ENCODE data around the gene MYZAP.

GRCh38 chr15:57639306-57639705 is 47.6 kb downstream of the MYZAP start:
- TF ChIP-seq, protein P1, sequence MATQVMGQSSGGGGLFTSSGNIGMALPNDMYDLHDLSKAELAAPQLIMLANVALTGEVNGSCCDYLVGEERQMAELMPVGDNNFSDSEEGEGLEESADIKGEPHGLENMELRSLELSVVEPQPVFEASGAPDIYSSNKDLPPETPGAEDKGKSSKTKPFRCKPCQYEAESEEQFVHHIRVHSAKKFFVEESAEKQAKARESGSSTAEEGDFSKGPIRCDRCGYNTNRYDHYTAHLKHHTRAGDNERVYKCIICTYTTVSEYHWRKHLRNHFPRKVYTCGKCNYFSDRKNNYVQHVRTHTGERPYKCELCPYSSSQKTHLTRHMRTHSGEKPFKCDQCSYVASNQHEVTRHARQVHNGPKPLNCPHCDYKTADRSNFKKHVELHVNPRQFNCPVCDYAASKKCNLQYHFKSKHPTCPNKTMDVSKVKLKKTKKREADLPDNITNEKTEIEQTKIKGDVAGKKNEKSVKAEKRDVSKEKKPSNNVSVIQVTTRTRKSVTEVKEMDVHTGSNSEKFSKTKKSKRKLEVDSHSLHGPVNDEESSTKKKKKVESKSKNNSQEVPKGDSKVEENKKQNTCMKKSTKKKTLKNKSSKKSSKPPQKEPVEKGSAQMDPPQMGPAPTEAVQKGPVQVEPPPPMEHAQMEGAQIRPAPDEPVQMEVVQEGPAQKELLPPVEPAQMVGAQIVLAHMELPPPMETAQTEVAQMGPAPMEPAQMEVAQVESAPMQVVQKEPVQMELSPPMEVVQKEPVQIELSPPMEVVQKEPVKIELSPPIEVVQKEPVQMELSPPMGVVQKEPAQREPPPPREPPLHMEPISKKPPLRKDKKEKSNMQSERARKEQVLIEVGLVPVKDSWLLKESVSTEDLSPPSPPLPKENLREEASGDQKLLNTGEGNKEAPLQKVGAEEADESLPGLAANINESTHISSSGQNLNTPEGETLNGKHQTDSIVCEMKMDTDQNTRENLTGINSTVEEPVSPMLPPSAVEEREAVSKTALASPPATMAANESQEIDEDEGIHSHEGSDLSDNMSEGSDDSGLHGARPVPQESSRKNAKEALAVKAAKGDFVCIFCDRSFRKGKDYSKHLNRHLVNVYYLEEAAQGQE (IDR thresholded peaks at IDR 0.05; ENCODE audit: unreplicated experiment): no peak
- TF ChIP-seq POLR2AphosphoS5 (IDR thresholded peaks at IDR 0.05; ENCODE audit: low read depth) (no peak), EZH2 (IDR thresholded peaks at IDR 0.05; ENCODE audit: low read depth, unreplicated experiment) (no peak), JUNB (IDR thresholded peaks at IDR 0.05; ENCODE audit: unreplicated experiment) (no peak), ZNF331 (CRISPR knock-in tag; IDR thresholded peaks at IDR 0.05; ENCODE audit: low read depth) (no peak)
- TF ChIP-seq, protein P2, sequence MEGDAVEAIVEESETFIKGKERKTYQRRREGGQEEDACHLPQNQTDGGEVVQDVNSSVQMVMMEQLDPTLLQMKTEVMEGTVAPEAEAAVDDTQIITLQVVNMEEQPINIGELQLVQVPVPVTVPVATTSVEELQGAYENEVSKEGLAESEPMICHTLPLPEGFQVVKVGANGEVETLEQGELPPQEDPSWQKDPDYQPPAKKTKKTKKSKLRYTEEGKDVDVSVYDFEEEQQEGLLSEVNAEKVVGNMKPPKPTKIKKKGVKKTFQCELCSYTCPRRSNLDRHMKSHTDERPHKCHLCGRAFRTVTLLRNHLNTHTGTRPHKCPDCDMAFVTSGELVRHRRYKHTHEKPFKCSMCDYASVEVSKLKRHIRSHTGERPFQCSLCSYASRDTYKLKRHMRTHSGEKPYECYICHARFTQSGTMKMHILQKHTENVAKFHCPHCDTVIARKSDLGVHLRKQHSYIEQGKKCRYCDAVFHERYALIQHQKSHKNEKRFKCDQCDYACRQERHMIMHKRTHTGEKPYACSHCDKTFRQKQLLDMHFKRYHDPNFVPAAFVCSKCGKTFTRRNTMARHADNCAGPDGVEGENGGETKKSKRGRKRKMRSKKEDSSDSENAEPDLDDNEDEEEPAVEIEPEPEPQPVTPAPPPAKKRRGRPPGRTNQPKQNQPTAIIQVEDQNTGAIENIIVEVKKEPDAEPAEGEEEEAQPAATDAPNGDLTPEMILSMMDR (conservative IDR thresholded peaks at IDR 0.05; ENCODE audit: low read depth in 2 of 2): no peak
